Prostate gland (tissue), 2 donors: Measurements from ENCODE around the gene NTRK2. TPM values are rescaled to one million over a fixed set of nuclear protein-coding genes. Genes with fewer than 3 reads are reported as not detected.

ENCODE experiments used
- DNase-seq: peaks from one replicate; pipeline ENCODE4 v3.0.0-alpha.2; 2019; ENCODE audit warnings: low spot score
- H3K27ac ChIP-seq, 2 donors: fragments of 200-600 bp; sonication (generic); 2 replicates each; pipeline ENCODE4 v1.5.1; 2017 to 2019
- H3K27me3 ChIP-seq: fragments of 200-600 bp; sonication (generic); replicated peaks from 2 replicates; pipeline ENCODE4 v1.5.1; 2019; ENCODE audit not compliant: insufficient read depth
- H3K36me3 ChIP-seq, 2 donors: fragments of 200-600 bp; sonication (generic); 1 replicate in 1 of 2; 2 replicates in 1 of 2; pipeline versions ENCODE4 v1.5.1 to v1.8.1; 2017 to 2019
- H3K4me1 ChIP-seq: fragments of 200-600 bp; sonication (generic); replicated peaks from 2 replicates; pipeline ENCODE4 v1.5.1; 2019
- H3K4me3 ChIP-seq, 2 donors: fragments of 200-600 bp; sonication (generic); 2 replicates each; pipeline ENCODE4 v1.5.1; 2017 to 2019
- H3K9me3 ChIP-seq: fragments of 200-600 bp; sonication (generic); 2 replicates; pipeline ENCODE4 v1.5.1; 2017
- POLR2A ChIP-seq: fragments of 450-650 bp; IDR thresholded peaks from one replicate; pipeline ENCODE4 v1.6.1; 2016; ENCODE audit warnings: antibody characterized with exemption, mild to moderate bottlenecking
- POLR2AphosphoS5 ChIP-seq: sonication (generic); formaldehyde crosslinking; IDR thresholded peaks from one replicate; pipeline ENCODE4 v1.6.1; 2017; ENCODE audit warnings: antibody characterized with exemption
- WGBS: methylation state at CpG from one replicate; pipeline ENCODE4 v1.1.5; 2018; 5-methylcytosine and 5-hydroxymethylcytosine counted together
- intact Hi-C: fragments of 100-400 bp; cut with DNase I; formaldehyde crosslinking; loops from one replicate; pipeline ENCODE4 v1.14.2; 2022
- total RNA-seq, 2 donors: library from RNA; depleted of rRNA; stranded (reverse); fragments of >200 nt; gene quantifications; one replicate each; pipeline ENCODE4 v1.1.0, GENCODE V29; 2016
- TF ChIP-seq, protein P1 (sequence below), 4 experiments: fragments of 200-600 bp in 2 of 4; fragments of 450-650 bp in 2 of 4; sonication (generic) in 2 of 4; IDR thresholded peaks; 1 replicate in 3 of 4; 2 replicates in 1 of 4; pipeline ENCODE4 v1.5.1; 2016 to 2019; ENCODE audit warnings: antibody characterized with exemption in 4 of 4, mild to moderate bottlenecking in 2 of 4, moderate library complexity in 2 of 4

Gene NTRK2
- total RNA-seq, 2 donors from 2014 or later, result 2.3 to 11.1 TPM

DNA sequence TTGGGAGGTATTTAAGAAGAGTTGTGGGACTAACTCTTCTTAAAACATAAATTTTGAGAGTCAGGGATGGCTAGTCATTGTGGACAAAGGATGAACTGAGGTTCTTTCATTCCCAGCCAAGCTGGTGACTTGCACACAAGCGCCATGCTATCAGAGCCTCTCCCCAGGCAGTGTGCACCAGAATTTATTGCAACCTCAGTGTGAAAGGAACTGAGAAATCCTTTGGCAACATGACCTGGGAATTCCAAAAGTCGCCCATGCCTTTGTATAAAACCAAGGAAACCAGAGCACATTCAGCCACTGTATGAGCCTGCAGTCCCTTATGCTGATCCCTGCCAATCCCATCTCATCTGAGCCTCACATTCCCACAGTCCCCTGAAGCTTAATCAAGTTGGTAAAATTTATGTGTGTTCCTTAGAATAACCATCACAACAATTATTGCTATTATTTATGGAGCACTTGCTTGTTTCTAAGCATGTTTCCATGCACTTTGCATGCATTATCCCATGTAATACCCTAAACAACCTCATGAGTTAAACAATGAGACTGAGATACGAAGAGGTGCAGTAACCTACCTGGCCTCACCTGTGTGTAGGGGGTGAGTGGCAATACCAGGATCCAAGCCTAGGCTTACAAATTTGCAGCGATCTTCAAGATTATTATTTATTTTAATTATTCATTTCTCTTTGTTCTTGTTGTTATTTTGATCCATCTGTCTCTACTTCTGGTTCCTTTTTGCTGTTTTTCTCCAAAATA is 116.4 kb downstream of the NTRK2 start:
- TF ChIP-seq POLR2AphosphoS5 (no peak), POLR2A (no peak)
- TF ChIP-seq, protein P1, sequence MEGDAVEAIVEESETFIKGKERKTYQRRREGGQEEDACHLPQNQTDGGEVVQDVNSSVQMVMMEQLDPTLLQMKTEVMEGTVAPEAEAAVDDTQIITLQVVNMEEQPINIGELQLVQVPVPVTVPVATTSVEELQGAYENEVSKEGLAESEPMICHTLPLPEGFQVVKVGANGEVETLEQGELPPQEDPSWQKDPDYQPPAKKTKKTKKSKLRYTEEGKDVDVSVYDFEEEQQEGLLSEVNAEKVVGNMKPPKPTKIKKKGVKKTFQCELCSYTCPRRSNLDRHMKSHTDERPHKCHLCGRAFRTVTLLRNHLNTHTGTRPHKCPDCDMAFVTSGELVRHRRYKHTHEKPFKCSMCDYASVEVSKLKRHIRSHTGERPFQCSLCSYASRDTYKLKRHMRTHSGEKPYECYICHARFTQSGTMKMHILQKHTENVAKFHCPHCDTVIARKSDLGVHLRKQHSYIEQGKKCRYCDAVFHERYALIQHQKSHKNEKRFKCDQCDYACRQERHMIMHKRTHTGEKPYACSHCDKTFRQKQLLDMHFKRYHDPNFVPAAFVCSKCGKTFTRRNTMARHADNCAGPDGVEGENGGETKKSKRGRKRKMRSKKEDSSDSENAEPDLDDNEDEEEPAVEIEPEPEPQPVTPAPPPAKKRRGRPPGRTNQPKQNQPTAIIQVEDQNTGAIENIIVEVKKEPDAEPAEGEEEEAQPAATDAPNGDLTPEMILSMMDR (IDR thresholded peaks at IDR 0.05), result peak in 1 of 4 experiments; percentile 21
- DNase-seq, result no peak
- H3K9me3 ChIP-seq, result no peaks in the 10 kb centered on the region
- no peak overlapping the region for H3K4me3 ChIP-seq
- no peaks in the 10 kb centered on the region for H3K27me3 ChIP-seq
- H3K4me1 ChIP-seq, result no peaks in the 10 kb centered on the region
- WGBS, result 86% methylated on average over 4 of the region's 4 CpGs
- intact Hi-C loops, result loop anchor here (10.0 kb wide), 1 partner anchor 101 kb away; no protein-coding TSS in a partner anchor
- no peaks in the 10 kb centered on the region for H3K36me3 ChIP-seq
- H3K27ac ChIP-seq, result no peak overlapping the region

- WGBS, result 86% methylated on average over 5 of the region's 5 CpGs
- no peaks in the 10 kb centered on the region for H3K4me1 ChIP-seq
- no peak overlapping the region for H3K4me3 ChIP-seq
- H3K27ac ChIP-seq, result no peak overlapping the region
- no peak for DNase-seq
- intact Hi-C loops, result loop anchor here (10.0 kb wide), 1 partner anchor 104 kb away; no protein-coding TSS in a partner anchor
- no peaks in the 10 kb centered on the region for H3K27me3 ChIP-seq
- TF ChIP-seq, protein P1 (IDR thresholded peaks at IDR 0.05), result no peak
- no peak for TF ChIP-seq POLR2AphosphoS5
- TF ChIP-seq POLR2A, result no peak
- H3K9me3 ChIP-seq, result no peaks in the 10 kb centered on the region
- H3K36me3 ChIP-seq, result no peaks in the 10 kb centered on the region
Measured at GRCh38 chr9:84788803-84789462, 119.4 kb downstream of the NTRK2 start.

- DNase-seq, result no peak
- Histone ChIP-seq H3K4me3 (no peak overlapping the region), H3K27ac (no peak overlapping the region), H3K27me3 (no peaks in the 10 kb centered on the region), H3K9me3 (no peaks in the 10 kb centered on the region), H3K36me3 (no peaks in the 10 kb centered on the region), H3K4me1 (no peaks in the 10 kb centered on the region)
- TF ChIP-seq, protein P1 (IDR thresholded peaks at IDR 0.05), result no peak
- TF ChIP-seq POLR2AphosphoS5 (no peak), POLR2A (no peak)
- 74% methylated on average over 5 of the region's 5 CpGs for WGBS
- intact Hi-C loops, result loop anchor here (10.0 kb wide), 1 partner anchor 105 kb away; no protein-coding TSS in a partner anchor
Measured at GRCh38 chr9:84789463-84789830, 119.9 kb downstream of the NTRK2 start.

GRCh38 chr9:84791643-84792042 is 122.1 kb downstream of the NTRK2 start:
- TF ChIP-seq POLR2AphosphoS5, result no peak
- Histone ChIP-seq H3K4me3 (no peak overlapping the region), H3K27me3 (no peaks in the 10 kb centered on the region), H3K27ac (no peak overlapping the region), H3K9me3 (no peaks in the 10 kb centered on the region), H3K4me1 (no peaks in the 10 kb centered on the region), H3K36me3 (no peaks in the 10 kb centered on the region)
- intact Hi-C loops, result no loop called here
- no peak for DNase-seq
- WGBS, result 77% methylated on average over 2 of the region's 2 CpGs

- DNase-seq, result no peak
- H3K27me3 ChIP-seq, result no peaks in the 10 kb centered on the region
- TF ChIP-seq POLR2A (no peak), POLR2AphosphoS5 (no peak)
- TF ChIP-seq, protein P1 (IDR thresholded peaks at IDR 0.05), result no peak
- intact Hi-C loops, result no loop called here
- no peaks in the 10 kb centered on the region for H3K36me3 ChIP-seq
- no peak overlapping the region for H3K27ac ChIP-seq
- no peaks in the 10 kb centered on the region for H3K9me3 ChIP-seq
- no peaks in the 10 kb centered on the region for H3K4me1 ChIP-seq
- H3K4me3 ChIP-seq, result no peak overlapping the region
- 92% methylated on average over 3 of the region's 3 CpGs for WGBS
Measured at GRCh38 chr9:84793251-84793650, 123.7 kb downstream of the NTRK2 start.
